IPS-18a (cell line): ENCODE measurements around the gene RHD.
"Not testable (repeated sequence)": the region's sequence is repeated elsewhere in the genome, so short reads cannot be mapped to it uniquely, and the experiment has no call there.

Experiments used
- H3K27ac ChIP-seq: one replicate; pipeline ENCODE4 v1.5.1; 2013; ENCODE audit warnings: low read length
- H3K27me3 ChIP-seq: one replicate; pipeline ENCODE4 v1.6.1; 2013; ENCODE audit warnings: mild to moderate bottlenecking, low read length; ENCODE audit not compliant: control insufficient read depth, insufficient read depth
- H3K36me3 ChIP-seq: one replicate; pipeline ENCODE4 v1.6.1; 2013; ENCODE audit warnings: low read depth, low read length; ENCODE audit not compliant: control insufficient read depth
- H3K4me1 ChIP-seq: one replicate; pipeline ENCODE4 v1.6.1; 2013; ENCODE audit warnings: low read depth, low read length; ENCODE audit not compliant: control insufficient read depth
- H3K4me3 ChIP-seq: one replicate; pipeline ENCODE4 v1.5.1; 2013; ENCODE audit warnings: low read length
- H3K9ac ChIP-seq: one replicate; pipeline ENCODE4 v1.6.1; 2013; ENCODE audit warnings: mild to moderate bottlenecking, low read length, moderate library complexity
- H3K9me3 ChIP-seq: one replicate; pipeline ENCODE4 v1.6.1; 2013; ENCODE audit warnings: low read depth, low read length; ENCODE audit not compliant: control insufficient read depth

Gene RHD

DNA sequence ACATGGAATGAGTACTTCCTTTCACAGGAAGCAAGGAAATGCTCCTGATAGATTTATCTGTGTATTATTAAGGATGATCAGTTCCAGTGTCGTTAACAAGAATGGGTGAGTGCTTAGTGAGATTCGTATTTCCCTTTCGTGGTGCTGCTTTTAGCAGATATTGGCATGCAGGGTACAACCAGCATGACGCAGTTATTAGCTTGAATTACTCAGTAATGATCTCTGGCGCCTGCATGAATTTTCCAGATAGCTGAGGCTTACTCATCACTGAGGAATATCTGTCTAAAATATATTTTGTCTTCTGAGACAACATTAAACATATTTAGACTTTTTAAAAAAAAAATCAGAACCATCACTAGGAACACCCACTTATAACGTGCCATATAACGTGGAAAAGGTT lies 99.4 kb downstream of the RHD start:
- H3K27ac ChIP-seq, H3K36me3 ChIP-seq, H3K4me1 ChIP-seq, H3K4me3 ChIP-seq, H3K9ac ChIP-seq, H3K9me3 ChIP-seq, H3K27me3 ChIP-seq: not testable (repeated sequence)

DNA sequence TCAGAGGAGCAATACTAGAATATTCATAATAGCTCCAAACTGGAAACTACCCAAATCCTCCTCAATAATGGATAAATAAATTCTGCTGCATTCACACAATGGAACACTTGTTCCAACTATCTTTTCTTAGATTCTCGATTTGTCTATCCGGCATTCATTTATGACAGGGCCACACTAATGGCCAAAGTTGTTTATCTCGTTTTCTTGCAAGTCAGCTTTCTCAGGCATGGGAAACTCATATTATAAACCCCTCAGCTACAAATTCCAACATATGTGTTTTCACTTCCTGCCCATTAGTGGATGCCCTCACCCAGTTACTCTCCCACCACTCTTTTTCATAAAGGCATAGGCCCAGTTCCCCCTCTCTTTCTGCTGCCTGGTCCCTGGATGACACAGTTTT lies 106.1 kb downstream of the RHD start:
- H3K9me3 ChIP-seq, H3K9ac ChIP-seq, H3K36me3 ChIP-seq, H3K27ac ChIP-seq, H3K4me1 ChIP-seq, H3K4me3 ChIP-seq, H3K27me3 ChIP-seq: not testable (repeated sequence)
